Lung microvascular endothelial cell (primary cell): ENCODE measurements around the gene HOXC10. TPM values are rescaled to one million over a fixed set of nuclear protein-coding genes. Genes with fewer than 3 reads are reported as not detected.

Source experiments
- DNase-seq, 2 donors: peaks; one replicate each; pipeline versions ENCODE4 v3.0.0 to v3.0.0-alpha.2; 2010; ENCODE audit warnings: low read depth in 2 of 2
- total RNA-seq: library from RNA; depleted of rRNA; stranded (reverse); fragments of >200 nt; gene quantifications from 2 replicates; pipeline ENCODE4 v1.2.1, GENCODE V29; 2014

The HOXC10 gene
- total RNA-seq, 1 donor from 2014 or later, result not detected

DNA sequence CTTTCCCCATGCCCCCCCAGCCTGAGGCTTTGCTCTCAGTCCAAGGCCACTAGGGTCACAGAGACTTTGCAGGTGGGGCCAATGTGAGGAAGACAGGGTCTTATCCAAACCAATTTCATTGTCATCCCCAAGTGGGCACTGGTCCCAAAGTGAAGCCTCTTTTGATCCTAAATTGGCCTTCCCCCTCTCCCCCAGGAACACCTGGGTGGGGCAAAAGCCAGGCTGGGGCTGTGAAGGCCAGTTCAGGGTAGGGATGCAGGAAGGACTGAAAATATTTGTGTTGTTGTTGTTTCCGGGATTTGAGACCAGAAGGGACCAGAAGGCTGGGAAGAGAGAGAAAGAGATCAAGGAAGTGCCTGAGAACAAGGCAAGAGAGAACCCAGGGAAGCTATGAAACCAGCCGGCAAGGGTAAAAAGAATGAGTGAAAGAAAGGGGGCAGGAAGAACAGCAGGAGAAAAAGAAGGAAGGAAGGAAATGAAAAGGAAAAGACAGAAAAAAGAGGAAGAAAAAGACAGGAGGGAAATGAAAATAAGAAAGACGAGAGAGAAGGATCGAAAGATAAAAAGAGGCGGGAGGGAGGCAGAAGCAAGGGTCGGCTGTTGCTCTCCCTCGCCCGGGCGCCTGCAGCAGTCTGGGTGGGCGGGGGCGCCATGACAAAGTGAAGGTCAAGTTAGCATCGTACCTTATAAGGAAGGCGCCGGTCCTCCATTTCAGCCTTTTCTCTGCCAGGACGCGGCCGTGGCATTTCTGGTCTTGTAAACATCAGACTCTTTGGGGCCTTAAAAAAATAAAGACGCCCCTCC, 19.5 kb upstream of the HOXC10 start:
- DNase-seq, result no peak

DNA sequence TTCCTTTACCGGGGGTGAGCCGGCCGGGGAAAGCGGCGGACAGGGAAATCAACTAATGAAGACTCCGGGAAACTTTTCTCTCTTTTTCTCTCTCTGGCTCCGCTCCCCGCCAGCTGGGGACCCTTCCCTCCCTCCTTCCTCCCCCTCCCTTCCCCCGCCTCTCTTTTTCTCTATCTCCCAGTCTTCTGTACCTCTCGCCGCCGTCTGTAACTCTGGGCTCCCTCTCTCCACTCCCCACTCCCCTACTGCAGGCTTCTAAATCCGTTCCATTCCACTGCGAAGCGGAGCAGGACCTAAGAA, 18.9 kb upstream of the HOXC10 start:
- DNase-seq, result no peak

DNA sequence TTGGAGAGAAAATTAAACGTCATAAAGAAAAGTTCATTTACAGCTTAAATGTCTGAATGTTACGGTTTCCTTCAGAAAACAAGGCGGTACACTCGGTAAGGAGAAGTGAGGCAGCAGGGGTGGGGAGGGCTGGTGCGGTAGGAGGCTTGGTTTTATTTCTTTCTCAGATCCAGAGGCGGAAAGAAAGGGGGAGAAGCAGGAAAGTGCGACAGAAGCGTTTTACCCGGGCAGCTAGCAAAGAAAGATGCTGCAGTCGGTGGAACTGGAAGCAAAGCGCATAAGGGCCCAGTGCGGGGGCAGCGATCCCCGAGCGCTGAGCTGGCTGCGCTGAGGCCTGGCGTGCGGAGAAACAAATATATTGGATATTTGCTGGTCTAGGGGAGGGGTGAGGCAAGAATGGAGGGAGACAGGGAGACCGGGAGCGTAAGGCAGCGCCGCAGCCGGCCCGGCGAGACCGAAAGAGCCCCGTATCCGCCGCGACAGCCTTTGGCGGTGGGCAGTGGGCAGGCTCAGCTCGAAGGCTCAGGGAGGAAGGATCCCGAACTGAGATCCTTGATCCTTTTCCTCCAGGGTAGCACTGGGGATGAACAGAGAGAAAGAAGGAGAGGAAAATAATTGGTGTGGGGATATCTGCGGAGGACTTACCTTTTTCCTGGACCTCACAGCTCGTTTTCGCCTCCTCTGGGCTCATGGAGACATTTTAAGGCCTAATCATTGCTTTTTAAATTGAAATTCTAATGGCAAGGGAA, 18.4 kb upstream of the HOXC10 start:
- no peak for DNase-seq

- DNase-seq, result no peak
Observed at GRCh38 chr12:53967421-53967925, 17.5 kb upstream of the HOXC10 start.

GRCh38 chr12:53968214-53969127, 16.5 kb upstream of the HOXC10 start:
- no peak for DNase-seq

- no peak for DNase-seq
Observed at GRCh38 chr12:53969588-53970259, 15.2 kb upstream of the HOXC10 start.

GRCh38 chr12:53970451-53970850, 14.5 kb upstream of the HOXC10 start:
- no peak for DNase-seq

DNA sequence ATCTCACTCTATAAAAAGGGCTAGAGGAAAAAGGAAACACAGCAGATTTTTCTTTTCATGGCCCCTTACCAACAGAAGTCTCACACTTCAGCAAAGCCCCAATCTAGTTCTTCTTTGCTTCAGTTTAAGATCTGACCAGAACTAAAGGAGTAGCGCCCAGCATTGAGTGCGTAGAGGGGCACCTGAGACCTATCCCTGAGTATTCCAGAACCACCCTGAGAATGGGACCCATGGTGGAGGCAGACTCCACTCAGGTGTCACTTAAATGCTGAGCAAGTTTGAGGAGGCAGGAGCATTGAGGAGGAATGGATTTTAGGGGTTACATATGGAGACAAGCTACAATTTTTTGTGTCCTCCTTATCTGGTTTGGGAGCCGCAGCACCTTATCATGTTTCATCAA, 13.8 kb upstream of the HOXC10 start:
- no peak for DNase-seq

GRCh38 chr12:53971686-53972085, 13.3 kb upstream of the HOXC10 start:
- DNase-seq, result no peak

- DNase-seq, result no peak
Observed at GRCh38 chr12:53972152-53972702, 12.7 kb upstream of the HOXC10 start.

GRCh38 chr12:53972722-53973235, 12.2 kb upstream of the HOXC10 start, which contains the start of gene HOXC11:
HOXC11 (plus strand) TSS chr12:53973126; CDS start chr12:53973242, 116 bp downstream.
- no peak for DNase-seq

- no peak for DNase-seq
Observed at GRCh38 chr12:53973236-53974042, 11.5 kb upstream of the HOXC10 start.

GRCh38 chr12:53974084-53975063, 10.6 kb upstream of the HOXC10 start, which contains the start of gene HOTAIR:
HOTAIR (minus strand) TSS chr12:53974954.
- no peak for DNase-seq

DNA sequence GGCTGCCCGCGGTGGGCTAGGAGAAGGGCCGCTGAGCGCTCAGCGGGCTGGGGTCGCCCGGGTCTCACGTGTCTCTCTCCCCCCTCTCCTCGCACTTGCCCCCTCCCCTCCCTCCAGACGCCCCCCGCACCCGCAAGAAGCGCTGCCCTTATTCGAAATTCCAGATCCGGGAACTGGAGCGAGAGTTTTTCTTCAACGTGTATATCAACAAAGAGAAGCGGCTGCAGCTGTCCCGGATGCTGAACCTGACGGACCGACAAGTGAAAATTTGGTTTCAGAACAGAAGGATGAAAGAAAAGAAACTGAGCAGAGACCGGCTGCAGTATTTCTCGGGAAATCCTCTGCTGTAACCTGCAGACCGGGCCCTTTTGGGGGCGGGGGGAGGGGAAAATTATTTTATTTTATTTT, 9.9 kb upstream of the HOXC10 start:
- DNase-seq, result no peak

DNA sequence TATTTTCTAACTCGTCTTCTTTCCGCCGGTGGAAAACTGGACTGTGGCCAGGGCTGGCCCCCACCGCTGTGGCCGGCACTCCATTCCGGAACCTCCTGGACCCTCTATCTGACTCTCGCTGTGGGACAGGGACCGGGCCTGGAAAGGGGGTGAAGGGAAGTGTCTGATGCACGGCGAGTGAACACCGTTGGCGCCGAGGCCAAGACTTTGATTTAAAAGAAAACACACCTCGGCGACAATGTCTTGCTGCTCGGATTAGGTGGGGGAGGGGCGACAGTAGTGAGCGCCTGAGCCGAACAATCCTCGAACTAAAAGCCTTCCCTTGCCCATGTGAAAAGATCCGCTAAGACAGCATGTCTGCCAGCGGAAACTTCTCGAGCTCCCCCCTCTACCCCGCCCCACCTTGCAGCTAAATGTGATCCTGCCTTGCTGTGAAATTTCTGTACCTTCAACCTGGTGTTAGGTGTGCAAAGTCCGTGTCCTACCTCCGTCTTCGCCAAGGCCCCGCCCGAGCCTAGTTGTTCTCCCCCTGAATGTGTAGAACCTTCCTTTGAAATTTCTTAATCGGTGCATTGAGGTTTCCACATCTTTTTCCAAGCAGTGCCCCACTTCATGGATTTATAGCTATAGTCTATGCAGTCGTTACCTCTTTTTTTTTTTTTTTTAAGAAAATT, 9.3 kb upstream of the HOXC10 start:
- DNase-seq, result no peak

DNA sequence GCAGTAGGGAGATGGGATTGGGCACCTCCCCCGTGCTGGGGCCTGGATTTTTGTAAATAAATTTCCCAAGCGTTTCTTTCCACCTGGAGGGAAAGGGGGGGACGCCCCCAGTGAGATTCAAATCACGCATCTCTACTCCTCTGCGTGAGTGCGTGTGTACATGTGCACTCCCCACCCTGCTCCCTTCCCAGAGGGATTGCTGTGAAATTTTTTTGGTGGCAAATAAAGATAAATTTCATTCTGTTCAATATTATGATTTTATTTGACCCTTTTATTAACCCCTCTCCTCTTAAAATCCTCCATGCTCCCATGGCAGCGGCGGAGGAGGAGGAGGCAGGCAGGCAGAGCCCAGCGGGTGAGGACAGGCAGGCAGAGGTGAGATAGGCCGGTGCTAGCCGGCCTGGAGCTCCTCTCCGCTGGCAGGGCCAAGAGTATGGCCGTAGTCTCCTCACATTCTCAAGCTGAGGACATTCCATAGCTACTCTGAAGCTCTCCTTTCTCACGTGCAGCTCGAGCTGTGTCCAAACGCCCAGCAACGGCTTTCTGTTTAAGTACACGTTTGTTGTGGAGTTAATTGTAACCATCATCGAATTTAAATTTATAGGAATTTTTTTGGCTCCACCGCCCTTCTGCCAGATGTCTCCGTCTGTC, 8.6 kb upstream of the HOXC10 start:
- no peak for DNase-seq

DNA sequence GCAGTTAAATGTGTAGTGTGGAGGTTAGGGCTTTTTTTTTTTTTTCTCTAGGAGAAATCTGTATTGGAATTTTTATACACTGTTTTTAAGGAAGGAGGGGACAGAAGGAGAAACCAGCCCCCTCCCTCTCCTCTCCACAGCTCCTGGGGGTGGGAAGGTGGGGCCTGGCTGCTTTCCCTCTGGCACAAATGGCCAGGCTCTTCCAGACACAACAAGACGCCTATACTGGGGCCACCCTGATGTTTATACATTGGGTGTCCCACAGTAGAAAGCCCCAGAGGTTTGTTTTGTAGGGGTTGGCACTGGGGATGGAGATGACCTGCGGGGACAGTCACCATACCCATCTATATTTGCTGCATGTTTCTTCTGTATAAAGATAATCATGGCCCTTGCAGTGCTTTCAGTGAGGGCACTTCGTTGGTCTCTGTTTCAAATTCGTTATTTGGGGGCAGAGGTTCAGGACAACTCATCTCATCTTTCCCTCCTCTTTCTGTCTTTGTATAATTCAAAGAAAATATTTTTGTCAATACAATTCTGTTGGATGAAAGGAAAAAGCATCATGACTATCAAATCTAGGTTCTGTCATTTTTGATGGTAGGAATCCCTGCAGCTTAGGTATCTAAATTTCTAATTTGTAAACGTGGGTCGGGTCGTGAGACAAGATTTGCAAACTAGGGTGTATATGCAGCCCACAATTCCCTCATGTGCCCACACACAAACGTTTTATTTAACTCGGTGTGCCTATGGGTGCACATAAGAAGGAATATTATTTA, 7.9 kb upstream of the HOXC10 start:
- no peak for DNase-seq
